Osteocyte (in vitro differentiated cells): Measurements from ENCODE around the gene PHF11. TPM values are rescaled to one million over a fixed set of nuclear protein-coding genes. Genes with fewer than 3 reads are reported as not detected.
"Not testable (repeated sequence)": the region's sequence is repeated elsewhere in the genome, so short reads cannot be mapped to it uniquely, and the experiment has no call there.

Source experiments
- DNase-seq: peaks from one replicate; pipeline ENCODE4 v3.0.0; 2021; ENCODE audit warnings: mixed read lengths; ENCODE audit not compliant: unreplicated experiment; ENCODE audit errors: extremely low spot score
- H3K27ac Mint-ChIP-seq: one replicate; pipeline ENCODE4 v1.8.0; 2021; ENCODE audit warnings: mild to moderate bottlenecking, mixed read lengths; ENCODE audit not compliant: unreplicated experiment
- H3K27me3 Mint-ChIP-seq: one replicate; pipeline ENCODE4 v1.8.0; 2021; ENCODE audit warnings: mixed read lengths; ENCODE audit not compliant: unreplicated experiment
- H3K36me3 Mint-ChIP-seq: one replicate; pipeline ENCODE4 v1.8.0; 2021; ENCODE audit warnings: mixed read lengths; ENCODE audit not compliant: unreplicated experiment
- H3K4me1 Mint-ChIP-seq: one replicate; pipeline ENCODE4 v1.8.0; 2021; ENCODE audit warnings: mixed read lengths; ENCODE audit not compliant: unreplicated experiment
- H3K4me3 Mint-ChIP-seq: one replicate; pipeline ENCODE4 v1.8.0; 2021; ENCODE audit warnings: mild to moderate bottlenecking, moderate library complexity, mixed read lengths; ENCODE audit not compliant: unreplicated experiment
- H3K9me3 Mint-ChIP-seq: one replicate; pipeline ENCODE4 v1.8.0; 2021; ENCODE audit warnings: mixed read lengths; ENCODE audit not compliant: unreplicated experiment
- total RNA-seq: library from RNA; stranded (reverse); gene quantifications from 2 replicates; pipeline ENCODE4 v1.2.1, GENCODE V29; 2021
- TF ChIP-seq, protein P1 (sequence below): fragments of 200-600 bp; sonication (generic); IDR thresholded peaks from 2 replicates; pipeline ENCODE4 v1.5.0; 2021; ENCODE audit warnings: antibody characterized with exemption, mild to moderate bottlenecking, moderate library complexity

PHF11 gene
- total RNA-seq, 1 donor from 2014 or later = 32.1 TPM

DNA sequence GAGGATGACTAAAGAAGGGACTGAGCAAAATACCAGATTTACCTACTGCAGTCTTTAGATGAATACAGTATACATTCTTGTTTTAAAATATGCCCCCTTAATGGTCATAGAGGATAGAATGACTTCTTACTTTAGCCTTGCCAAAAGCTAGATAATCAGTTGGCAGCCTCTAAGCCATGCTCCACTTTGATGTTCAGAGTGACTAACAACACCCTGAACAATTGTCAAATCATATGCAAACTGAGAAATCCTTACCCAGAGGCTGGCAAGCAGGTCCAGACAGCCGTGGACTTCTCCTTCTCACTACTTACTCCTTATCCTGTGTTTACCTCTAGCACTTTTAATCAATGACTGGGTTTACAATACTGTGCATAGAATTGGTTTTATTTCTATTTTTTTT lies 23.6 kb upstream of the PHF11 start:
- DNase-seq = no peak
- Mint-ChIP-seq H3K4me1 (no peaks in the 10 kb centered on the region), H3K36me3 (peaks cover 35% of the 10 kb centered on the region), H3K9me3 (no peaks in the 10 kb centered on the region), H3K27ac (no peak overlapping the region), H3K27me3 (no peaks in the 10 kb centered on the region), H3K4me3 (no peak overlapping the region)
- TF ChIP-seq, protein P1, sequence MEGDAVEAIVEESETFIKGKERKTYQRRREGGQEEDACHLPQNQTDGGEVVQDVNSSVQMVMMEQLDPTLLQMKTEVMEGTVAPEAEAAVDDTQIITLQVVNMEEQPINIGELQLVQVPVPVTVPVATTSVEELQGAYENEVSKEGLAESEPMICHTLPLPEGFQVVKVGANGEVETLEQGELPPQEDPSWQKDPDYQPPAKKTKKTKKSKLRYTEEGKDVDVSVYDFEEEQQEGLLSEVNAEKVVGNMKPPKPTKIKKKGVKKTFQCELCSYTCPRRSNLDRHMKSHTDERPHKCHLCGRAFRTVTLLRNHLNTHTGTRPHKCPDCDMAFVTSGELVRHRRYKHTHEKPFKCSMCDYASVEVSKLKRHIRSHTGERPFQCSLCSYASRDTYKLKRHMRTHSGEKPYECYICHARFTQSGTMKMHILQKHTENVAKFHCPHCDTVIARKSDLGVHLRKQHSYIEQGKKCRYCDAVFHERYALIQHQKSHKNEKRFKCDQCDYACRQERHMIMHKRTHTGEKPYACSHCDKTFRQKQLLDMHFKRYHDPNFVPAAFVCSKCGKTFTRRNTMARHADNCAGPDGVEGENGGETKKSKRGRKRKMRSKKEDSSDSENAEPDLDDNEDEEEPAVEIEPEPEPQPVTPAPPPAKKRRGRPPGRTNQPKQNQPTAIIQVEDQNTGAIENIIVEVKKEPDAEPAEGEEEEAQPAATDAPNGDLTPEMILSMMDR = no peak

DNA sequence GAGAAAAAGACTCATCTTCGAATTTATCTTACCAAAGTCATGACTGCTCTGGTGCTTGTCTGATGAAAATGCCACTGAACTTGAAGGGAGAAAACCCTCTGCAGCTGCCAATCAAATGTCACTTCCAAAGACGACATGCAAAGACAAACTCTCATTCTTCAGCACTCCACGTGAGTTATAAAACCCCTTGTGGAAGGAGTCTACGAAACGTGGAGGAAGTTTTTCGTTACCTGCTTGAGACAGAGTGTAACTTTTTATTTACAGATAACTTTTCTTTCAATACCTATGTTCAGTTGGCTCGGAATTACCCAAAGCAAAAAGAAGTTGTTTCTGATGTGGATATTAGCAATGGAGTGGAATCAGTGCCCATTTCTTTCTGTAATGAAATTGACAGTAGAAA lies 19.2 kb upstream of the PHF11 start:
- Mint-ChIP-seq H3K27me3 (no peaks in the 10 kb centered on the region), H3K4me1 (no peaks in the 10 kb centered on the region), H3K36me3 (peaks cover 28% of the 10 kb centered on the region), H3K27ac (no peak overlapping the region), H3K4me3 (no peak overlapping the region), H3K9me3 (no peaks in the 10 kb centered on the region)
- no peak for DNase-seq
- TF ChIP-seq, protein P1 = no peak

DNA sequence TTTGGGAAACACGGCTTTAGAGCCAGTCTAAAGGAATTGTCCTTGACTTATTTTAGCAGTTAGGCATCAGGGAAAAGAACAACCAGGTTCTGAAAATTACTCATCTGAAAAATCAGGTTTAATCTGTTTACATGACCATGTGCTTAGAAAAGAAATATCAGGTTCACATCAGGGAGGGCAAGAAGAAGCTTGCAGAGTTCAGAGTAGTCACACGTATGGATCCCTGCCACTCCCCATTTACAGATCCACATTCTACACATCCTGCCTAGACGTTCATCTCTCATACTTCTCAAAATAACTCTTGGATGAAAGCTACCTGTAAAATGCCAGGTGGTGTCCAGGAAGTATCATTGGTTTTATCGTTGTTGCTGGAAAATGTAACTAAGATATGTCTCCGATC lies 14.0 kb upstream of the PHF11 start:
- no peak for DNase-seq
- Mint-ChIP-seq H3K9me3 (no peaks in the 10 kb centered on the region), H3K4me1 (no peaks in the 10 kb centered on the region), H3K4me3 (no peak overlapping the region), H3K36me3 (peaks cover 29% of the 10 kb centered on the region), H3K27ac (no peak overlapping the region), H3K27me3 (no peaks in the 10 kb centered on the region)
- TF ChIP-seq, protein P1 = no peak

DNA sequence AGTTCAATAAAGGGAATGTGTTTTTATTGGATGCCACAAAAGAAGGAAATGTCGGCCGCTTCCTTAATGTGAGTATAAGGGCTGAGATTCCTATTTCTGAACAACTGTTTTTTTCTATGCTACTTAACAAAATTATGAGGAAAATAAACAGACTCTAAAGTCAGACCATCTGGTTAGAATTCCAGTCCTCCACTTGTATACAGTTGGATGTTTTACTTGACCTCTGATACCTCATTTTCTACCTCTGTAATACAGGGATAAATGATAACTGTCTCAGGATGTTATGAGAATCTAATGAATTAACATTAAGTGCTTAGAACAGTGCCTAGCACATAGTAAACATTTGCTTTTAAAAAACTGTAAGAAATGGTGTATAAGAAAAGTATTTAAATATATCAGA lies 7.2 kb upstream of the PHF11 start:
- H3K36me3 Mint-ChIP-seq = peaks cover 16% of the 10 kb centered on the region
- no peak for DNase-seq
- TF ChIP-seq, protein P1 = no peak
- H3K9me3 Mint-ChIP-seq = no peaks in the 10 kb centered on the region
- no peaks in the 10 kb centered on the region for H3K27me3 Mint-ChIP-seq
- H3K4me3 Mint-ChIP-seq = no peak overlapping the region
- no peak overlapping the region for H3K27ac Mint-ChIP-seq
- H3K4me1 Mint-ChIP-seq = no peaks in the 10 kb centered on the region

DNA sequence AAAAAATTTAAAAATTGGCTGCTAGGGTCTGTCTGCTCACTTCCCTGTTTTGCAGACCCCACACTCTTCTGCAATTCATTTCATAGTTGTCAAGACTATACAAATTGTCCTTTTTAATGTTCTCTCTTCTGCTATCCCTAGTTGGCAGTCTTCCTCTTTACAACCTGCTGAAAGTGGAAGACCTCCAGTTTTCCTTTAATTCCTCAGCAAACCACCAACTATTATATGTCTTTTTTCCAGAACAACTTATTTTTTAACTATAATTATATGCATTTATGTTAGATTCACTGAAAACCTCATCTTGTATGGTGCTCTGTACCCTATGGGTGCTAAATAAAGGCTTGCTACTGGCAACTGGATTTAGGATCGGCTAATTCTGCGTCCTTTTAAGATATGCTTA lies 1.1 kb upstream of the PHF11 start:
- no peak for DNase-seq
- no peaks in the 10 kb centered on the region for H3K36me3 Mint-ChIP-seq
- peak overlapping the region; percentile 99 for H3K27ac Mint-ChIP-seq
- H3K4me3 Mint-ChIP-seq = peak overlapping the region; percentile 94
- peaks cover 32% of the 10 kb centered on the region for H3K4me1 Mint-ChIP-seq
- TF ChIP-seq, protein P1 = no peak
- no peaks in the 10 kb centered on the region for H3K9me3 Mint-ChIP-seq
- no peaks in the 10 kb centered on the region for H3K27me3 Mint-ChIP-seq

DNA sequence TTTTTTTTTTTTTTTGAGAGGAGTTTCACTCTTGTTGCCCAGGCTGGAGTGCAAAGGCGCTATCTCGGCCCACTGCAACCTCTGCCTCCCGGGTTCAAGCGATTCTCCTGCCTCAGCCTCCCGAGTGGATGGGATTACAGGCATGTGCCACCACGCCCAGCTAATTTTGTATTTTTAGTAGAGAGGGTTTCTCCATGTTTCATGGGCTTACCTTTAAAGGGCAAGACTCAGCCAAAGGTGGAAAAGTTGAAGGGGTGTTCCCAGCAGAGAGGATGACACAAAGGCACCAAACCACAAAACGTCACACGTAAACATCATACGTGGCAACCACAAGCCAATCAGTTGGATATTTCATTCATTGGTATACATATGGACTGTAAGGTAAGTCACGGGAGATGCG lies 1.1 kb downstream of the PHF11 start:
- Mint-ChIP-seq H3K4me1 (peaks cover 44% of the 10 kb centered on the region), H3K4me3 (peak overlapping the region; percentile 46), H3K27ac (peak overlapping the region; percentile 93)
- not testable (repeated sequence) for H3K9me3 Mint-ChIP-seq, H3K36me3 Mint-ChIP-seq, DNase-seq, H3K27me3 Mint-ChIP-seq
